PC-9 (cell line): ENCODE measurements around the gene NTMT1.

Source experiments
- EZH2 ChIP-seq: fragments of 200-600 bp; sonication (generic); IDR thresholded peaks from 2 replicates; pipeline ENCODE4 v1.8.0; 2017; ENCODE audit warnings: antibody characterized with exemption, low read depth
- TF ChIP-seq, protein P1 (sequence below): fragments of 200-600 bp; sonication (generic); conservative IDR thresholded peaks from 2 replicates; pipeline ENCODE4 v1.6.1; 2017; ENCODE audit warnings: mixed run types, antibody characterized with exemption, mild to moderate bottlenecking, moderate library complexity

DNA sequence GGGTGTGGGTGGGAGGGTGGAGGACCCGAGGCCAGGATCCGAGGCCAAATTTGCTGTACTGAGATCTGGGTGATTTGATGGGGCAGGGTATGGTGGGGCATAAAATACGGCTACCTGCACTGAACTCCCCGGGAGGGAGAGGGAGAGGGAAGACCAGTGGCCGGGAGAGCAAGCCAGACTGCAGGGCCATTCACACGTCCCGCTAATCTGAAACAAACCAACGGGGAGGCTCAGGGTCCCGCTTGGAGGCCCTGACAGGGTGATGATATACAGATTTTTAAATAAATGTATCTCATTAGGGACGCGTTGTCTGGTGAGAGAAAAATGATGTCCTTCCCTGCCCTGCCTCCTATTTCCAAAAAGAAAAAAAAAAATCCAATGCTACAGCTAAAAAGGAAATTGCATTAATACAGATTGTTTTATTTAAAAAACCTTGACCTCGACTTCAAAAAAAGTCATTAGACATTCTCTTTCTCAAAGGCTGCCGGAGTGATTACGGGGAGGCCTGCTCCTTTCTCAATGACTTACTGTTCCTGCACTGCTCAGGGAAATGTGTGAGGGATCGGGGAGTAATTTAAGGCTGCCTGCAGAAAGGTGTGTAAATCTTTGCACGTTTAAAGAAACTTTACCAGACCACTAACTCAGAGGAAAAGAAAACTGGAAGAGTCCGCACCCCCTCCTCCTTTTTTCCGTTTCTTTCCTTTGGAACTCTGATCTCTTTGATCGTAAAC lies 28.0 kb downstream of the NTMT1 start:
- no peak for TF ChIP-seq EZH2
- TF ChIP-seq, protein P1, sequence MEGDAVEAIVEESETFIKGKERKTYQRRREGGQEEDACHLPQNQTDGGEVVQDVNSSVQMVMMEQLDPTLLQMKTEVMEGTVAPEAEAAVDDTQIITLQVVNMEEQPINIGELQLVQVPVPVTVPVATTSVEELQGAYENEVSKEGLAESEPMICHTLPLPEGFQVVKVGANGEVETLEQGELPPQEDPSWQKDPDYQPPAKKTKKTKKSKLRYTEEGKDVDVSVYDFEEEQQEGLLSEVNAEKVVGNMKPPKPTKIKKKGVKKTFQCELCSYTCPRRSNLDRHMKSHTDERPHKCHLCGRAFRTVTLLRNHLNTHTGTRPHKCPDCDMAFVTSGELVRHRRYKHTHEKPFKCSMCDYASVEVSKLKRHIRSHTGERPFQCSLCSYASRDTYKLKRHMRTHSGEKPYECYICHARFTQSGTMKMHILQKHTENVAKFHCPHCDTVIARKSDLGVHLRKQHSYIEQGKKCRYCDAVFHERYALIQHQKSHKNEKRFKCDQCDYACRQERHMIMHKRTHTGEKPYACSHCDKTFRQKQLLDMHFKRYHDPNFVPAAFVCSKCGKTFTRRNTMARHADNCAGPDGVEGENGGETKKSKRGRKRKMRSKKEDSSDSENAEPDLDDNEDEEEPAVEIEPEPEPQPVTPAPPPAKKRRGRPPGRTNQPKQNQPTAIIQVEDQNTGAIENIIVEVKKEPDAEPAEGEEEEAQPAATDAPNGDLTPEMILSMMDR, result no peak
